HG03280 (cell line): ENCODE measurements around the gene ALK.

Source experiments
- ATAC-seq: cut with Tn5 transposase; IDR thresholded peaks from one replicate; pipeline ENCODE4 v1.9.1; 2021; ENCODE audit warnings: mild to moderate bottlenecking, moderate library complexity; ENCODE audit not compliant: unreplicated experiment

Gene ALK

DNA sequence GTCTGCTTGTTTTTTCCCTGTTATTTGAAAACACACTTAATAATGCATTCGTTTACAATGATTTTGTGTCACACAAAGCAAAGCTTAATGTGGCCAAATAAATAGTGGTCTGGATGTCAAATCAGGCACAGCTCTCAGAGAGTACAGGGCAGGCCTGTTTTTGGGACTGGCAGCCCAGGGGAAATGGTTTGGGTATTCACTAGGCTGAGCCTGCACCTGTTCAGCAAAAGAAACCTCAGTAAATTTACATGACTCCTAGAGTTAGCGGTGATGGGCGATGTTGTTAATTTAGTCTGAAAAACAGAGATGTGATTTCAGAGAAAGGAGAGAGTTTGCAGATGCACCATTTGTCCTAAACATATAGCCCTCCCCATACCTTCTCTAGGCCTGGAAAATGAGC, 197.1 kb downstream of the ALK start:
- no peak for ATAC-seq

DNA sequence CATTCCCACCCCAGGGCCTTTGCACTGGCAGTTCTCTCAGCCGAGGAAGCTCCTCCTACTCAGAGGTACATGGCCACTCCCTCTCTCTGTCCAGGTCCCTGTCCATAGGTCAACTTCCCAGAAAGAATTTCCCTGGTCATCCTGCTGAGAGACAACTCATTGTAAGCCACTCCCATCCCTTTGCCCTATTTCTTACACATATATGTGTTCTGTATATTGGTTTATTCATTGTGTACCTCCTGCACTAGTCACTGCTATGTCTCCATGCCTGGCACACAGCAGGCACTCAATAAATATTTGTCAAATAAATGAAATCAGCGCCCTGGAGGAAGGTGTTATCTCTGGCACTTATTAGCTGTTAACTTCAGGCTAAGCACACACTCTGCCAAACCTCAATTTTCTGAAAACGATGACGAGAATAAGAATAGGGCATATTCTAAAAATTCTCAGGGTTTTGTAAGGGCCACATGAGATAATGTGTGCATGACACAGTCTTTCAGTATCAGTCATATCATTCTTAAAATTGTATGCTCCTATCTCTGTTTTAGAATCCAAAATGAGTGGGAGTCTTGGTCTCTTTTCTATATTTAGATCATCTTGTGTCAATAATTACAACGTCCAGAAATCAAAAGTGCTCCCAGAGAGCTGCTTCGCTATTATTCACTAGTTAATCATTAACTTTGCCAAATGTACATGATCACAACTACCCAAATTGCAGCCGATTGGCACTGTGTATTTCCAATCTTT, 198.0 kb downstream of the ALK start:
- ATAC-seq, result peak; percentile 82

DNA sequence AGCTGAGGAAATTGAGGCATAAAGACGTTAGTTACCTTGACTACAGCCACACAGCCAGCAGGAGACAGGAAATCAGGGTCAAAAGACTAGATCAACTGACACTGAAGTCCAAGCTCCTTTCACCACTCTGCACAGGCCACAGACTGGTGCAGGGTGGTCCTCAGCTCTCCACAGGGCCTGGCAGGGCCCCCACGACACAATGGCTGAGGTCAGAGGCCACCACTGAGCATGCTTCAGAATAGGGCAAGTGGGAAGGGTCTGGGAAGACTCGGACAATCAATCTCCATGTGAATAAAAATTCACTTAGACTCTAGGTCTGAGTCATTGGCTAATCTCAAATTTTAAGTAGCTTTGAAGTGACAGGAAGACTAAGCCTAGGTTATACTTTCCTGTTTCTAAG, 201.7 kb downstream of the ALK start:
- ATAC-seq, result no peak

- ATAC-seq, result no peak
Measured at GRCh38 chr2:29718076-29718686, 203.2 kb downstream of the ALK start.

GRCh38 chr2:29715655-29716054, 205.7 kb downstream of the ALK start:
- no peak for ATAC-seq

- no peak for ATAC-seq
Measured at GRCh38 chr2:29714333-29714732, 207.1 kb downstream of the ALK start.

DNA sequence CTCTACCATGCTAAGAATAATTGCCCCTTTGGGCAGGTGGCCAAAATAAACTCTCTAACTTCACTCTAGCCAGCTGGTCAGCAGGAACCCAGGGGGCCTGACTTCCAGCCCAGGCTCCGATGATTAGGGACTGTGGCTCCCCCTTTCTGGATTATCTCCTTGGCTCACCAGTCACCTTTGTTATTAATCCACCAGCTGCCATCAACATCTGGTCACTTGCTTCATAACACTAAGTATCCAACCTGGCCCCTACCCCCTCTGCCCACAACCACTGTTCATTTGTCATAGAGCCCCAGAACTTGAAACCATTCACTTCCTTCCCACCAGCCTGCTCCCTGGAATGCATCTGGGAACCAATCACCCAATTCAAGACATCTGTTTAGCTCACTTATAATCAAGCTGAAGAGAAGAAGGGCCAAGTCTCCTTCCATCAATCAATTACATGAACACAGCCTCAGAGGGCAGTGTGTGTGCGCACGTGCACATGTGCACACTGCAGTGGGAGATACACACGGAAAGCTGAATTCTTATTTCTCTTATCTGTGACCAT, 215.1 kb downstream of the ALK start:
- ATAC-seq, result no peak

- ATAC-seq, result no peak
Measured at GRCh38 chr2:29705616-29706015, 215.8 kb downstream of the ALK start.

- ATAC-seq, result no peak
Measured at GRCh38 chr2:29703336-29703735, 218.1 kb downstream of the ALK start.

DNA sequence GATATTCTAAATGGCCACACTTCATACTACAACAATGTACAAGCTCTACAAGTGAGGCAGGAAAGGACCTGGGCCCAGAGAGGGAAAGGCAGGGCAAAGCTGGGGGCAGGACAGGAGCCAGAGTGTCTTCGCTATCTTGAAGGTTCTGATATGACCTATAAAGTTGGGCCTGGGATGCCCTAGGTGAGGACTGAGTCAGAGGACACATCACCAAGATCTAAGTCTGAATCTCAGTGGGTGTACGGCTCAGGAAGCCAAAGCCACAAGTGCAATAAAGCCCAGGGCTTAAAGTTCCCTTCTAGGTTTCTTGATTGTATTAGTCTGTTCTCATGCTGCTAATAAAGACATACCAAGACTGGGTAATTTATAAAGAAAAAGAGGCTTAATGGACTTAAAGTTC, 219.1 kb downstream of the ALK start:
- ATAC-seq, result no peak

DNA sequence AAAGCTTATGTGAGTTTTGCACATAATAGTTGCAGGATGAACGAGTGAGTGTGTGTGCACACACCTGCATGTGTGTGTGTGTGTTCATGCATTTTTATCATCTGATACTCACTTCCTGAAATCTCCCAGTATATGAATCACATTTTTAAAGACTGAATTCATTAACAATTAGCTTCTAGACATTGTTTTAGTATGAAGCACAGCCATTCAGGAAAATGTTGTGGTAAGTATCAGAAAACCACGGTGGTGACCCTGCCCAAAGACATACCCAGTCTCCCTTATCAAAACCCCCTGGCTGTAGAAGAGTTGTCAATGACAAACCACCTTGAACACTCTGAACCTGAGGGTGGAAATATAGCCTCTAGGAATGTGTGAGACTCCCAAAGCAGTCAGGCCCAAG, 220.8 kb downstream of the ALK start:
- ATAC-seq, result no peak

- no peak for ATAC-seq
Measured at GRCh38 chr2:29699045-29699444, 222.3 kb downstream of the ALK start.

GRCh38 chr2:29698216-29698615, 223.2 kb downstream of the ALK start:
- no peak for ATAC-seq

GRCh38 chr2:29697715-29698114, 223.7 kb downstream of the ALK start:
- no peak for ATAC-seq

GRCh38 chr2:29697181-29697580, 224.2 kb downstream of the ALK start:
- ATAC-seq, result no peak

GRCh38 chr2:29694741-29695140, 226.6 kb downstream of the ALK start:
- no peak for ATAC-seq

DNA sequence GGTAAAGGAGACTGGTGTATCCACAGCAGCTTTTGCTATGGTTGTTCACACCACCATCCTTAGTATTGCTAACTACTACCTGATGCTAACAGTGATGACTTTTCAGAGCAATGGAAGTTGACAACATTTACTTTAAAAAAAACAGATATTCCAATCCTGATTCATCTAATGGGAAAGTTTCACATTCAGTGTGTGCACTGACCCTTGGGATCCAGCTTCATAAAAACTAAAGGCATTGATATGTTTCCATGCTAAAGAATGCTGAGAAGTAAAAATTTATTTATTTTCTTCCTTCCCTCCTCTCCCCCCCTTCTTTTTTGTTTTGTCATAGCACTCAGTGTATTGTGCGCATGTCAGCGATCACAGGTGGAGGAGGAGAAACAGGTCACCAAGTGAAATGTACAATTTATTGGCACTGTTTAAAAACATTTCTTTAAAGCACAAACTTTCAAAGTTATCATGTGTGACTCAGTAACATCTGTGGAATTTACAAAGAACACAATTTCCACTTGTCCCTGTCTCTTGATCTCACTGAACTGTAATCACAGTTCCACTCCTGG, 229.9 kb downstream of the ALK start:
- ATAC-seq, result no peak

- ATAC-seq, result no peak
Measured at GRCh38 chr2:29689666-29690065, 231.7 kb downstream of the ALK start.

GRCh38 chr2:29688429-29688828, 233.0 kb downstream of the ALK start:
- no peak for ATAC-seq

DNA sequence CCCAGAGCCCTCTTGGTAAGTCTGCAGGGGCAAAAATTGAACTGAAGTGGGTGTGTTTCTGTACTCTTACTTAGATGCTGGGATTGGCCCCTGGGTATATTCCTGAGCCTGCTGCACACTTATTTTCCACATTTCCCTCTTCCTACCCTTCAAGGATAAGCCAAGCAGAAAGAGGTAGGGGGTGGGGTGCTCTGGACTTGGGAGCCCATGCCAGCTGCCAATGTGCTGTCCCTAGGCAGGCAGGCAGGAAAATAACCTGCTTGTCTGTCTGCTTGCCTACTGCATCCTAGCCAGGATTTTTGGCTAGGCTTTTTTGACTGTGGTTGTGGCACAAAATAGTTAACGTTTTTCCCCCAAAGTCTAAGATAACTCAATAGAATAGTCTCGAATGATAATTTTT, 234.3 kb downstream of the ALK start:
- no peak for ATAC-seq

GRCh38 chr2:29676886-29677453, 244.4 kb downstream of the ALK start:
- ATAC-seq, result no peak

- no peak for ATAC-seq
Measured at GRCh38 chr2:29664578-29664977, 256.8 kb downstream of the ALK start.
